ENCODE measurements around the gene UBL3. TPM values are rescaled to one million over a fixed set of nuclear protein-coding genes. Genes with fewer than 3 reads are reported as not detected.

UBL3 gene
- total and polyA plus RNA-seq, 9 donors: 22.5 to 41.4 (median 32.3) TPM

DNA sequence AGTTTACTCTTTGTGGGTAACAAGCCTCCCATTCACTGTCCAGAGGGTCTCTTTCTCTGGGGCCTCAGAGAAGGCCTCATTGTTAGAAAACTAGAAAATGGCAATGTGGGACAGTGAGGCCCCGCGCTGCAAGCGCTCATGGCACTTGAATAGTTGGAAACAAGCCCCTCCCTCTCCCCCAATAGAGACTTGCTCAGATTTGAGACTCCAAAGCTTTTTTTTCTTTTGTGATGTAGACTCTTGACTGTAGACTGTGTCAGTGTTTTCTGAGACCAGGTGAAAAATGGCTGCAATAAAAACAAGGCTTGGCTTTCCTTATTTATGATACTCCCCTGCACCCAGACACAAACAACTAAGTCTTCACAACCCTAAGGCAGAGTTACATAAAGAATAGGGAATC lies 38.7 kb upstream of the UBL3 start:
- intact Hi-C loops (cut with DNase I): no loop called here
- 92 to 99% (median 98%) methylated on average over 3 of the region's 3 CpGs for WGBS, 3 donors
- H3K27ac ChIP-seq: no peak overlapping the region

DNA sequence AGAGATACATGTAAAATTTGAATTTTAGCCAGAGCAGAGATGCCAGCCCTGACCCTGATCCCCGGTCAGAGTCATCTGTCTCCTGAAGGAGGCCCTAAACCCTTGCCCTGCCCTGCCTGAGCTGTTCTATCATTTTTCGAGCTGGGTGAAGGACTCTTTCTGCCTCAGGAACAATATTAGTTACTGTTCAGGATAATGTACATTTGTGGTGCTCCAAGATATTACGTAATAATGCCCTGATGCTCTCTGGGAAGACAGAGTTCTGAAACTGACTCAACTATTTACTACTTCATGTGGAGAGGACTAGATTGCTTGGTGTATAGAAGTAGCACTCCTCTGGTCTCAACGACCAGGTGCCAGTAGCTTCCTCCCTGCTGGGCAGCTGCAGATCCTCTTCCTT lies 37.9 kb upstream of the UBL3 start:
- intact Hi-C loops (cut with DNase I): no loop called here
- no peaks in the 10 kb centered on the region for H3K9me3 ChIP-seq
- TF ChIP-seq, protein P1, sequence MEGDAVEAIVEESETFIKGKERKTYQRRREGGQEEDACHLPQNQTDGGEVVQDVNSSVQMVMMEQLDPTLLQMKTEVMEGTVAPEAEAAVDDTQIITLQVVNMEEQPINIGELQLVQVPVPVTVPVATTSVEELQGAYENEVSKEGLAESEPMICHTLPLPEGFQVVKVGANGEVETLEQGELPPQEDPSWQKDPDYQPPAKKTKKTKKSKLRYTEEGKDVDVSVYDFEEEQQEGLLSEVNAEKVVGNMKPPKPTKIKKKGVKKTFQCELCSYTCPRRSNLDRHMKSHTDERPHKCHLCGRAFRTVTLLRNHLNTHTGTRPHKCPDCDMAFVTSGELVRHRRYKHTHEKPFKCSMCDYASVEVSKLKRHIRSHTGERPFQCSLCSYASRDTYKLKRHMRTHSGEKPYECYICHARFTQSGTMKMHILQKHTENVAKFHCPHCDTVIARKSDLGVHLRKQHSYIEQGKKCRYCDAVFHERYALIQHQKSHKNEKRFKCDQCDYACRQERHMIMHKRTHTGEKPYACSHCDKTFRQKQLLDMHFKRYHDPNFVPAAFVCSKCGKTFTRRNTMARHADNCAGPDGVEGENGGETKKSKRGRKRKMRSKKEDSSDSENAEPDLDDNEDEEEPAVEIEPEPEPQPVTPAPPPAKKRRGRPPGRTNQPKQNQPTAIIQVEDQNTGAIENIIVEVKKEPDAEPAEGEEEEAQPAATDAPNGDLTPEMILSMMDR (IDR thresholded peaks at IDR 0.05): no peak
- TF ChIP-seq POLR2A (IDR thresholded peaks at IDR 0.05) (no peak), EP300 (IDR thresholded peaks at IDR 0.05) (no peak)
- DNase-seq: no peak
- H3K4me1 ChIP-seq (ENCODE audit: insufficient read depth): peaks cover 4% of the 10 kb centered on the region
- 53 to 67% (median 63%) methylated on average over 4 of the region's 4 CpGs for WGBS, 3 donors
- H3K4me3 ChIP-seq: no peak overlapping the region
- H3K27me3 ChIP-seq: no peaks in the 10 kb centered on the region
- no peak overlapping the region for H3K27ac ChIP-seq
- no peaks in the 10 kb centered on the region for H3K36me3 ChIP-seq

More for the DNA sequence above, 38.7 kb upstream of the UBL3 start:
- DNase-seq: no peak
- no peaks in the 10 kb centered on the region for H3K27me3 ChIP-seq
- TF ChIP-seq, protein P1 (IDR thresholded peaks at IDR 0.05): no peak
- TF ChIP-seq POLR2A (IDR thresholded peaks at IDR 0.05): no peak
- no peak for TF ChIP-seq EP300 (IDR thresholded peaks at IDR 0.05)
- no peaks in the 10 kb centered on the region for H3K4me1 ChIP-seq (ENCODE audit: insufficient read depth)
- H3K9me3 ChIP-seq: no peaks in the 10 kb centered on the region
- H3K4me3 ChIP-seq: no peak overlapping the region
- no peaks in the 10 kb centered on the region for H3K36me3 ChIP-seq

- Histone ChIP-seq H3K9me3 (no peaks in the 10 kb centered on the region), H3K27ac (no peak overlapping the region), H3K4me3 (no peak overlapping the region), H3K36me3 (no peaks in the 10 kb centered on the region), H3K27me3 (no peaks in the 10 kb centered on the region), H3K4me1 (ENCODE audit: insufficient read depth) (peaks cover 4% of the 10 kb centered on the region)
- no peak for TF ChIP-seq EP300 (IDR thresholded peaks at IDR 0.05)
- TF ChIP-seq, protein P1 (IDR thresholded peaks at IDR 0.05): no peak
- TF ChIP-seq POLR2A (IDR thresholded peaks at IDR 0.05): no peak
- intact Hi-C loops (cut with DNase I): no loop called here
- 75 to 78% (median 76%) methylated on average over 5 of the region's 5 CpGs for WGBS, 3 donors
- DNase-seq: no peak
These were observed 37.3 kb upstream of the UBL3 start for GRCh38 chr13:29887686-29888085.

DNA sequence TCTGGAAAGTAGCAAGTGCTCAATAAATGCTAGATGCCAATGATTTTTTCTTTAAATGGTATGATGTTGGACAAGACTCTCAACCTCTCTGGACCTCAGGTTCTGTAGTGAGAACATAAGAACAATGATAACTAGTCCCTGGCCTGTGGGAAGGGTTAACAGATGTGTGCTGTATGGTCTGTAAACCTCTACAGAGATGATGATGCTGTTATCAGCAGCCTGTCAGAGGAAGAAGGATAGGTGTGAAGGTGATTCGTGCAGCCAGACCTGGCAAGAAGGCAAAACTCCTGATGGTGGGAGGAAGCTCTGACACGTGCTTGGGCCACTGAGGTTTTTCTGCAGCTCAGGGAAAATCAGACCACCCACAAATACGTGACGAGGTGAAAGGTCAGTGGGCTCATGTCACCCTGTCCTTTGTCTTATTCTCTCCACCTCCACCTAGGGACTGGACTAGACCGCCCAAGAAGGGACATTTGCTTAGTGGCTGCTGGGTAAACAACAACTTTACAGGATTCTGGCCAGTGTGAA lies 36.7 kb upstream of the UBL3 start:
- DNase-seq: no peak
- H3K27ac ChIP-seq: no peak overlapping the region
- no peaks in the 10 kb centered on the region for H3K9me3 ChIP-seq
- 55 to 57% (median 57%) methylated on average over 5 of the region's 5 CpGs for WGBS, 3 donors
- peaks cover 4% of the 10 kb centered on the region for H3K4me1 ChIP-seq (ENCODE audit: insufficient read depth)
- no peak overlapping the region for H3K4me3 ChIP-seq
- TF ChIP-seq, protein P1 (IDR thresholded peaks at IDR 0.05): no peak
- TF ChIP-seq POLR2A (IDR thresholded peaks at IDR 0.05) (no peak), EP300 (IDR thresholded peaks at IDR 0.05) (no peak)
- no peaks in the 10 kb centered on the region for H3K27me3 ChIP-seq
- intact Hi-C loops (cut with DNase I): no loop called here
- no peaks in the 10 kb centered on the region for H3K36me3 ChIP-seq

Data from ovary (tissue), 9 donors.